Heart left ventricle (tissue), 13 donors: ENCODE data around the gene TARS2.

Experiments
- CTCF ChIP-seq, 12 donors: fragments of 200-600 bp; sonication (generic) in 4 of 12; IDR thresholded peaks; one replicate each; pipeline versions ENCODE4 v1.5.0 to v1.8.0; 2018 to 2022; ENCODE audit warnings: antibody characterized with exemption in 12 of 12, mild to moderate bottlenecking in 5 of 12
- POLR2A ChIP-seq, 2 donors: fragments of 450-650 bp; IDR thresholded peaks; one replicate each; pipeline ENCODE4 v1.6.1; 2017; ENCODE audit warnings: antibody characterized with exemption in 2 of 2, mild to moderate bottlenecking in 2 of 2, moderate library complexity in 2 of 2
- donor health status: ischemic (EF 13 %, LVEDD 7.1; RV severe dilation, severe dysfunction).
- donor health status: DM: no; HTN: yes; CAD: no.
- donor health status: DM: no; HTN: no; CAD: no.
- donor health status: ischemic (EF 25% LVEDD 6.9; RV normal size, moderate dysfunction).
- donor health status: ischemic (EF 25% LVEDD 5.7; RV mildly dilated, moderate dysfunction).
- donor health status: ischemic (EF 35%, LVEDD 5.7; RV mildly dilated, moderate dysfunction).
- donor health status: nonischemic (EF 11% LVEDD 7.7; RV severe dilation, severe dysfunction).
- donor health status: DM: yes; HTN: yes; CAD: no.
- donor health status: PGD.
- donor health status: ischemic (EF 29% LVEDD 5.4; RV normal size, mild dysfunction).
- donor health status: nonischemic (EF 23%, LVEDD 6.1; RV moderate dilation, normal function).

DNA sequence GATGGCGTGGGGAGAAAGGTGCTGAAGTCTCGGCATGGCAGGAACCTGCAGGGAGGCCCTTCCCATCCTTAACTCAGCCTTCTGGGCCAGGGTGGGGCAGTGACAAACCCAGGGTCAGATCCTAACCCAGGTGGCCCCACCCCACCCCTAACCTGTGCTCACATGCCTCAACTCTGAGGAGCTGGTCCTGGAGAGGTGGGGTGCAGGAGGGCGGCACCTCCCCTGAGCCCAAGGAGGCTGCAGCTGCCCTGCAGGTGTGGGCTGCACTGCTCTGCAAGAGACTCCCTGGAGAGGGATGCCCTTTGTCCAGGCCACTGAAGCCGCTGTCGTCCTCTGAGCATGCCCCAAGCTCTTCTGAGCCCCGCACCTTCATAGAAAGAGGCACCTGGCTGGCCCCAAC is 46.8 kb downstream of the TARS2 start:
- no peak for TF ChIP-seq CTCF (IDR thresholded peaks at IDR 0.05)
- no peak for TF ChIP-seq POLR2A (IDR thresholded peaks at IDR 0.05)
